Liver (tissue), 9 donors: ENCODE data around the gene RNU5D-1. TPM values are rescaled to one million over a fixed set of nuclear protein-coding genes. Genes with fewer than 3 reads are reported as not detected.

Experiments
- DNase-seq: peaks from one replicate; pipeline ENCODE4 v3.0.0-alpha.2; 2017; ENCODE audit warnings: low spot score
- H3K27ac ChIP-seq, 2 donors: one replicate each; pipeline ENCODE4 v1.7.0; 2013; ENCODE audit warnings: inconsistent platforms in 2 of 2, low read length in 2 of 2, control low read depth in 1 of 2, low read depth in 1 of 2, mild to moderate bottlenecking in 1 of 2
- H3K27me3 ChIP-seq, 4 donors: one replicate each; pipeline versions ENCODE4 v1.6.1 to v1.7.0; 2013; ENCODE audit warnings: low read length in 3 of 4, inconsistent platforms in 1 of 4, mild to moderate bottlenecking in 1 of 4, moderate library complexity in 1 of 4; ENCODE audit not compliant: control insufficient read depth in 4 of 4, insufficient read depth in 4 of 4
- H3K36me3 ChIP-seq, 4 donors: one replicate each; pipeline versions ENCODE4 v1.6.1 to v1.7.0; 2013; ENCODE audit warnings: low read length in 3 of 4, mild to moderate bottlenecking in 3 of 4, low read depth in 1 of 4, moderate library complexity in 1 of 4; ENCODE audit not compliant: control insufficient read depth in 4 of 4, insufficient read depth in 3 of 4
- H3K4me1 ChIP-seq, 4 donors: one replicate each; pipeline versions ENCODE4 v1.6.1 to v1.7.0; 2013; ENCODE audit warnings: low read length in 3 of 4, mild to moderate bottlenecking in 3 of 4, moderate library complexity in 1 of 4; ENCODE audit not compliant: control insufficient read depth in 4 of 4, insufficient read depth in 4 of 4
- H3K4me3 ChIP-seq, 3 donors: one replicate each; pipeline versions ENCODE4 v1.6.1 to v1.7.0; 2013; ENCODE audit warnings: low read length in 3 of 3, control low read depth in 1 of 3, low read depth in 1 of 3, mild to moderate bottlenecking in 1 of 3
- H3K9ac ChIP-seq, 2 donors: one replicate each; pipeline ENCODE4 v1.7.0; 2013; ENCODE audit warnings: low read length in 2 of 2, mild to moderate bottlenecking in 2 of 2, moderate library complexity in 2 of 2, control low read depth in 1 of 2, low read depth in 1 of 2
- H3K9me3 ChIP-seq, 4 donors: one replicate each; pipeline versions ENCODE4 v1.6.1 to v1.7.0; 2013; ENCODE audit warnings: low read length in 3 of 4; ENCODE audit not compliant: control insufficient read depth in 4 of 4
- ATF3 ChIP-seq: IDR thresholded peaks from 2 replicates; pipeline ENCODE4 v1.6.1; 2016; ENCODE audit warnings: antibody characterized with exemption
- CTCF ChIP-seq: fragments of 150-350 bp; IDR thresholded peaks from 2 replicates; pipeline ENCODE4 v1.5.1; 2017; ENCODE audit warnings: improper control_type of control experiment, low read depth, low read length; ENCODE audit not compliant: missing input control
- EGR1 ChIP-seq, 2 donors: IDR thresholded peaks; 2 replicates each; pipeline ENCODE4 v1.6.1; 2016 to 2018; ENCODE audit warnings: antibody characterized with exemption in 2 of 2, low read depth in 2 of 2
- FOXA2 ChIP-seq: IDR thresholded peaks from 2 replicates; pipeline ENCODE4 v1.6.1; 2016; ENCODE audit warnings: antibody characterized with exemption
- GABPA ChIP-seq, 2 donors: IDR thresholded peaks in 1 of 2; conservative IDR thresholded peaks in 1 of 2; 2 replicates each; pipeline ENCODE4 v1.6.1; 2016; ENCODE audit warnings: antibody characterized with exemption in 2 of 2, mild to moderate bottlenecking in 1 of 2, moderate library complexity in 1 of 2
- HNF4A ChIP-seq, 2 donors: conservative IDR thresholded peaks; 2 replicates each; pipeline ENCODE4 v1.6.1; 2016; ENCODE audit warnings: antibody characterized with exemption in 2 of 2, mild to moderate bottlenecking in 2 of 2
- HNF4G ChIP-seq: IDR thresholded peaks from 2 replicates; pipeline ENCODE4 v1.6.1; 2016; ENCODE audit warnings: antibody characterized with exemption
- JUND ChIP-seq, 2 donors: IDR thresholded peaks; 2 replicates each; pipeline ENCODE4 v1.6.1; 2016; ENCODE audit warnings: antibody characterized with exemption in 2 of 2
- NR2F2 ChIP-seq: IDR thresholded peaks from 2 replicates; pipeline ENCODE4 v1.6.1; 2016; ENCODE audit warnings: antibody characterized with exemption
- RAD21 ChIP-seq, 2 donors: IDR thresholded peaks; 2 replicates each; pipeline ENCODE4 v1.6.1; 2016; ENCODE audit warnings: antibody characterized with exemption in 2 of 2, mild to moderate bottlenecking in 2 of 2
- RXRA ChIP-seq, 2 donors: IDR thresholded peaks; 2 replicates each; pipeline ENCODE4 v1.6.1; 2017 to 2018; ENCODE audit warnings: antibody characterized with exemption in 2 of 2, mild to moderate bottlenecking in 1 of 2
- SP1 ChIP-seq: IDR thresholded peaks from 2 replicates; pipeline ENCODE4 v1.6.1; 2018; ENCODE audit warnings: antibody characterized with exemption, mild to moderate bottlenecking
- TAF1 ChIP-seq: conservative IDR thresholded peaks from 2 replicates; pipeline ENCODE4 v1.6.1; 2016; ENCODE audit warnings: antibody characterized with exemption, mild to moderate bottlenecking
- YY1 ChIP-seq: IDR thresholded peaks from 2 replicates; pipeline ENCODE4 v1.6.1; 2016; ENCODE audit warnings: antibody characterized with exemption, mild to moderate bottlenecking
- ZBTB33 ChIP-seq: IDR thresholded peaks from 2 replicates; pipeline ENCODE4 v1.6.1; 2016; ENCODE audit warnings: antibody characterized with exemption
- WGBS: extraction: QIAGEN DNeasy Blood & Tissue Kit; methylation state at CpG from one replicate; pipeline ENCODE4 v1.1.7; 2013; 5-methylcytosine and 5-hydroxymethylcytosine counted together
- polyA plus RNA-seq, 2 donors: library from polyadenylated mRNA; stranded (reverse) in 1 of 2; unstranded in 1 of 2; fragments of 200-250 nt in 1 of 2; fragments of >200 nt in 1 of 2; fragmentation: Nextera tagmentation in 1 of 2; extraction: Ambion mirVana in 1 of 2; gene quantifications; one replicate each; pipeline versions ENCODE4 v1.2.1 to v1.2.3, GENCODE V29; 2013 to 2015
- total RNA-seq, 2 donors: library from RNA; depleted of rRNA; stranded (reverse); fragments of >200 nt; gene quantifications; one replicate each; pipeline ENCODE4 v1.2.3, GENCODE V29; 2014
- TF ChIP-seq, protein P1 (sequence below): IDR thresholded peaks from 2 replicates; pipeline ENCODE4 v1.6.1; 2016; ENCODE audit warnings: antibody characterized with exemption
- donor health status: healthy.
- donor health status: healthy.
- donor health status: healthy.
- donor health status: healthy.
- donor health status: healthy.

The RNU5D-1 gene
- total and polyA plus RNA-seq, 4 donors, result not detected

GRCh38 chr1:44707959-44708831 is 22.8 kb downstream of the RNU5D-1 start:
- peaks cover 0 to 2% (median 0%) of the 10 kb centered on the region in 4 donors for H3K9me3 ChIP-seq
- H3K4me1 ChIP-seq, result peaks cover 0 to 7% (median 1%) of the 10 kb centered on the region in 4 donors
- no peak for DNase-seq
- H3K27ac ChIP-seq, result no peak overlapping the region
- no peak overlapping the region for H3K9ac ChIP-seq
- H3K36me3 ChIP-seq, result no peaks in the 10 kb centered on the region
- no peak for TF ChIP-seq HNF4G
- TF ChIP-seq HNF4A (conservative IDR thresholded peaks at IDR 0.05), result peak; percentile 38 to 40
- TF ChIP-seq RXRA (IDR thresholded peaks at IDR 0.05), result peak; percentile 41 to 54
- TF ChIP-seq CTCF, result peak; percentile 31
- no peak for TF ChIP-seq GABPA (IDR thresholded peaks at IDR 0.05 in 1 of 2, conservative IDR thresholded peaks at IDR 0.05 in 1 of 2)
- peak; percentile 34 for TF ChIP-seq SP1
- no peak for TF ChIP-seq ATF3
- no peak for TF ChIP-seq EGR1 (IDR thresholded peaks at IDR 0.05; ENCODE audit: low read depth in 2 of 2)
- TF ChIP-seq RAD21 (IDR thresholded peaks at IDR 0.05), result peak; percentile 38 to 42
- no peak overlapping the region for H3K4me3 ChIP-seq
- no peaks in the 10 kb centered on the region for H3K27me3 ChIP-seq
- WGBS, result 60% methylated on average over 15 of the region's 15 CpGs

DNA sequence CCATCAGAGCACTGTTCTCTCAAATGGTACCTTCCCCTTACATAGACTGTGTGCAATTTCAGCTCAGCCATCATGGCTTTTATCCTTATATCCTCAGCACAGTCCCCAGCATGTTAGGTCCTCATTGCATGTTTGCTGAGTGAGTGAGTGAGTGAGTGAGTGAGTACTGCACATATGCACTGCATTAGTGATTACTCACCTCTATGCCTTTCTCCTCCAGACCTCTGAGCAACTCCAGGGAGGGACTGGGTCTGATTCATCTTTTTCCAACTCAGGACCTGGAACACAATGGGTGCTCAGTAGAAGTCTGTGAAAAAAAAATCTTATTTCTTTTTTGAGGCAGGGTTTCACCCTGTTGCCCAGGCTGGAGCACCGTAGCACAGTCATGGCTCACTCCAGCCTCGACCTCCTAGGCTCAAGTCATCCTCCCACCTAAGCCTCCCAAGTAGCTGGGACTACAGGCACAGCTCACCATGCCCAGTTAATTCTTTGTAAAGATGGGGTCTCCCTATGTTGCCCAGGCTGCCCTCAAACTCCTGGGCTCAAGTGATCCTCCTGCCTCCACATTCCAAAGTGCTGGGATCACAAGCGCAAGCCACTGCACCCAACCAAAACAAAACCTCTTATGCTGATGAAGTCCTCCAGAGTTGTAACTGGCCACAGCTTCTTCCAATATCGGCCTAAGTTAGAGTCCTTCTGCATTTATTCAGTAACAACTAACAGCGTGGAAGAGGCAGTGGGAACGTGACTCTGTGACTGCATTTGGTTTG is 23.7 kb downstream of the RNU5D-1 start:
- H3K4me3 ChIP-seq, result no peak overlapping the region
- H3K9ac ChIP-seq, result no peak overlapping the region
- H3K4me1 ChIP-seq, result peaks cover 0 to 7% (median 1%) of the 10 kb centered on the region in 4 donors
- no peaks in the 10 kb centered on the region for H3K36me3 ChIP-seq
- no peak for TF ChIP-seq ZBTB33
- no peak for TF ChIP-seq HNF4G
- no peak for TF ChIP-seq GABPA (IDR thresholded peaks at IDR 0.05 in 1 of 2, conservative IDR thresholded peaks at IDR 0.05 in 1 of 2)
- TF ChIP-seq EGR1 (IDR thresholded peaks at IDR 0.05; ENCODE audit: low read depth in 2 of 2), result no peak
- no peak for TF ChIP-seq YY1
- no peak for TF ChIP-seq RAD21 (IDR thresholded peaks at IDR 0.05)
- no peak for TF ChIP-seq RXRA (IDR thresholded peaks at IDR 0.05)
- TF ChIP-seq, protein P1, sequence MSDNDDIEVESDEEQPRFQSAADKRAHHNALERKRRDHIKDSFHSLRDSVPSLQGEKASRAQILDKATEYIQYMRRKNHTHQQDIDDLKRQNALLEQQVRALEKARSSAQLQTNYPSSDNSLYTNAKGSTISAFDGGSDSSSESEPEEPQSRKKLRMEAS, result no peak
- TF ChIP-seq TAF1, result no peak
- TF ChIP-seq HNF4A (conservative IDR thresholded peaks at IDR 0.05), result no peak
- TF ChIP-seq NR2F2, result no peak
- TF ChIP-seq FOXA2, result no peak
- no peak for TF ChIP-seq JUND (IDR thresholded peaks at IDR 0.05)
- H3K9me3 ChIP-seq, result peaks cover 0 to 2% (median 0%) of the 10 kb centered on the region in 4 donors
- WGBS, result 92% methylated on average over 6 of the region's 6 CpGs
- H3K27me3 ChIP-seq, result no peaks in the 10 kb centered on the region
- no peak overlapping the region for H3K27ac ChIP-seq
- no peak for DNase-seq
